Measurements from ENCODE around the gene ABCC4. TPM values are rescaled to one million over a fixed set of nuclear protein-coding genes. Genes with fewer than 3 reads are reported as not detected.

ABCC4 gene
- polyA plus RNA-seq, 1 donor from 2014 or later: 2.4 TPM

DNA sequence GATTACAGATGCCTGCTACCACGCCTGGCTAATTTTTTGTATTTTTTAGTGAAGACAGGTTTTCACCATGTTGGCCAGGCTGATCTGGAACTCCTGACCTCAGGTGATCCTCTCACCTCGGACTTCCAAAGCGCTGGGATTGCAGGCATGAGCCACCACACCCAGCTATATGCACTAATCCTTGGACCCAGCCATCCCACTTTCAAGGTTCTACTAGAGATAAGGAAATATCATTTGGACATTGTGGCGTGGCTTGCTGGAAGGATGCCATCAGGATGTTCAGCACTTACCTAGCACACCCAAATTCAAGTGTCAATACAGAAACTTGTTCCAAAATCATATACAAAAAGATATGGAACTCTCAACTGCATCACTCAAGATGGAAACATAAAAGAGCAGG lies 136.4 kb downstream of the ABCC4 start:
- Histone ChIP-seq H3K4me3 (ENCODE audit: low read length) (no peak overlapping the region), H3K4me2 (ENCODE audit: low read length) (no peak overlapping the region), H3K9ac (ENCODE audit: low read length) (no peak overlapping the region), H2AFZ (ENCODE audit: low read depth, low read length) (no peak overlapping the region), H3F3A (ENCODE audit: insufficient read depth, low read length, poor library complexity, severe bottlenecking) (no peaks in the 10 kb centered on the region), H3K9me3 (ENCODE audit: low read length) (no peaks in the 10 kb centered on the region), H3K36me3 (ENCODE audit: insufficient read depth, low read length) (no peaks in the 10 kb centered on the region), H3K27me3 (ENCODE audit: insufficient read depth, low read depth, low read length) (no peaks in the 10 kb centered on the region), H4K20me1 (ENCODE audit: insufficient read depth) (no peaks in the 10 kb centered on the region), H3K79me2 (replicated peaks; ENCODE audit: insufficient read depth, low read length) (no peaks in the 10 kb centered on the region), H3K9me2 (ENCODE audit: insufficient read depth, low read length) (no peaks in the 10 kb centered on the region), H3K27ac (ENCODE audit: low read length) (no peak overlapping the region)
- no peak for TF ChIP-seq EZH2 (IDR thresholded peaks at IDR 0.05; ENCODE audit: borderline replicate concordance, insufficient read depth, low read length, poor library complexity, severe bottlenecking)
- TF ChIP-seq, protein P1, sequence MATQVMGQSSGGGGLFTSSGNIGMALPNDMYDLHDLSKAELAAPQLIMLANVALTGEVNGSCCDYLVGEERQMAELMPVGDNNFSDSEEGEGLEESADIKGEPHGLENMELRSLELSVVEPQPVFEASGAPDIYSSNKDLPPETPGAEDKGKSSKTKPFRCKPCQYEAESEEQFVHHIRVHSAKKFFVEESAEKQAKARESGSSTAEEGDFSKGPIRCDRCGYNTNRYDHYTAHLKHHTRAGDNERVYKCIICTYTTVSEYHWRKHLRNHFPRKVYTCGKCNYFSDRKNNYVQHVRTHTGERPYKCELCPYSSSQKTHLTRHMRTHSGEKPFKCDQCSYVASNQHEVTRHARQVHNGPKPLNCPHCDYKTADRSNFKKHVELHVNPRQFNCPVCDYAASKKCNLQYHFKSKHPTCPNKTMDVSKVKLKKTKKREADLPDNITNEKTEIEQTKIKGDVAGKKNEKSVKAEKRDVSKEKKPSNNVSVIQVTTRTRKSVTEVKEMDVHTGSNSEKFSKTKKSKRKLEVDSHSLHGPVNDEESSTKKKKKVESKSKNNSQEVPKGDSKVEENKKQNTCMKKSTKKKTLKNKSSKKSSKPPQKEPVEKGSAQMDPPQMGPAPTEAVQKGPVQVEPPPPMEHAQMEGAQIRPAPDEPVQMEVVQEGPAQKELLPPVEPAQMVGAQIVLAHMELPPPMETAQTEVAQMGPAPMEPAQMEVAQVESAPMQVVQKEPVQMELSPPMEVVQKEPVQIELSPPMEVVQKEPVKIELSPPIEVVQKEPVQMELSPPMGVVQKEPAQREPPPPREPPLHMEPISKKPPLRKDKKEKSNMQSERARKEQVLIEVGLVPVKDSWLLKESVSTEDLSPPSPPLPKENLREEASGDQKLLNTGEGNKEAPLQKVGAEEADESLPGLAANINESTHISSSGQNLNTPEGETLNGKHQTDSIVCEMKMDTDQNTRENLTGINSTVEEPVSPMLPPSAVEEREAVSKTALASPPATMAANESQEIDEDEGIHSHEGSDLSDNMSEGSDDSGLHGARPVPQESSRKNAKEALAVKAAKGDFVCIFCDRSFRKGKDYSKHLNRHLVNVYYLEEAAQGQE (IDR thresholded peaks at IDR 0.05; ENCODE audit: borderline replicate concordance): no peak
- no peak for TF ChIP-seq POLR2AphosphoS5 (IDR thresholded peaks at IDR 0.05)
- TF ChIP-seq EP300 (conservative IDR thresholded peaks at IDR 0.05; ENCODE audit: poor library complexity, severe bottlenecking): no peak
- TF ChIP-seq RAD21 (conservative IDR thresholded peaks at IDR 0.05): no peak
- no peak for TF ChIP-seq MXI1 (conservative IDR thresholded peaks at IDR 0.05; ENCODE audit: poor library complexity, severe bottlenecking)
- TF ChIP-seq, protein P2, sequence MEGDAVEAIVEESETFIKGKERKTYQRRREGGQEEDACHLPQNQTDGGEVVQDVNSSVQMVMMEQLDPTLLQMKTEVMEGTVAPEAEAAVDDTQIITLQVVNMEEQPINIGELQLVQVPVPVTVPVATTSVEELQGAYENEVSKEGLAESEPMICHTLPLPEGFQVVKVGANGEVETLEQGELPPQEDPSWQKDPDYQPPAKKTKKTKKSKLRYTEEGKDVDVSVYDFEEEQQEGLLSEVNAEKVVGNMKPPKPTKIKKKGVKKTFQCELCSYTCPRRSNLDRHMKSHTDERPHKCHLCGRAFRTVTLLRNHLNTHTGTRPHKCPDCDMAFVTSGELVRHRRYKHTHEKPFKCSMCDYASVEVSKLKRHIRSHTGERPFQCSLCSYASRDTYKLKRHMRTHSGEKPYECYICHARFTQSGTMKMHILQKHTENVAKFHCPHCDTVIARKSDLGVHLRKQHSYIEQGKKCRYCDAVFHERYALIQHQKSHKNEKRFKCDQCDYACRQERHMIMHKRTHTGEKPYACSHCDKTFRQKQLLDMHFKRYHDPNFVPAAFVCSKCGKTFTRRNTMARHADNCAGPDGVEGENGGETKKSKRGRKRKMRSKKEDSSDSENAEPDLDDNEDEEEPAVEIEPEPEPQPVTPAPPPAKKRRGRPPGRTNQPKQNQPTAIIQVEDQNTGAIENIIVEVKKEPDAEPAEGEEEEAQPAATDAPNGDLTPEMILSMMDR (IDR thresholded peaks at IDR 0.05; ENCODE audit: poor library complexity, severe bottlenecking): no peak
- no peak for TF ChIP-seq TAF1 (IDR thresholded peaks at IDR 0.05; ENCODE audit: low read depth)
- no peak for TF ChIP-seq SMC3 (conservative IDR thresholded peaks at IDR 0.05; ENCODE audit: poor library complexity)

DNA sequence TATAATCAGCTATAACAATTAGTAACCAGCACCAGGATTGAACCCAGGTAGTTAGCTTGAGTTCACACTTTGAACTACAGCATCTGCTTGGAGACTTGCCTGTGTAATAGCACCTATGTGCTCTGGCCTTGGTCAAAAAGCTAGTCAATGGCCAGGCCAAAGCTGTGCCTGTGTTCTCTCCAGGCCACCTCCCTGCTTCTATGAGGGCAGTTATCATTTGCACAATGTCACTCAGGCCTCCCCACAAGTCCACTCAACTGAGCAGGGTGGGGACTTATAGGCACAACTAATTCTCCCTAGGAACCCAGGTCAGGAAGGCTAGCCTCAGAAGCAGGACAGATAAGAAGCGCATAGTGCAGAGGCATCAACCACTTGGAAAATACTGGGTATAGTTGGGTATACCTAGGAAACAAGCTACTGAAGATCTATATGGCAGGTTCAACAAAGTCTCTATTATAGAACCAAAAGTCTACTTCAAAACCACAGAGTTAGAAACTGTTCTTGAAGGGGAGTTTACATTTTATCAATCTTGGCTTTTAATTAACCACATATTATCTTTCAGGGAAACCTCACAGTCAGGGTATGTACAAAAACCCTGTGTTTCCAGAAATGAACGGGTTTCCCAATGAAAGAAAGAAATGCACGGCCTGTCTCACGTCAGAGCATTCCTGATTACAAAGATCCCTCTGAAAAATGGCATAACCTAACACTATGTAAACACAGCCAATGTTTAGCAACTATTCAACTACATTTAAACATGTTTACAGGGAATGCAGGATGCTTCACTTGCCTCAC lies 140.9 kb downstream of the ABCC4 start:
- Histone ChIP-seq H3K27me3 (ENCODE audit: insufficient read depth, low read depth, low read length) (no peaks in the 10 kb centered on the region), H3K9ac (ENCODE audit: low read length) (no peak overlapping the region), H3K79me2 (replicated peaks; ENCODE audit: insufficient read depth, low read length) (no peaks in the 10 kb centered on the region), H3K9me2 (ENCODE audit: insufficient read depth, low read length) (no peaks in the 10 kb centered on the region), H3K4me3 (ENCODE audit: low read length) (no peak overlapping the region), H3K36me3 (ENCODE audit: insufficient read depth, low read length) (no peaks in the 10 kb centered on the region), H3K9me3 (ENCODE audit: low read length) (no peaks in the 10 kb centered on the region), H3K4me2 (ENCODE audit: low read length) (no peak overlapping the region), H4K20me1 (ENCODE audit: insufficient read depth) (no peaks in the 10 kb centered on the region), H2AFZ (ENCODE audit: low read depth, low read length) (no peak overlapping the region), H3F3A (ENCODE audit: insufficient read depth, low read length, poor library complexity, severe bottlenecking) (no peaks in the 10 kb centered on the region), H3K27ac (ENCODE audit: low read length) (no peak overlapping the region)
- TF ChIP-seq, protein P1 (IDR thresholded peaks at IDR 0.05; ENCODE audit: borderline replicate concordance): no peak
- TF ChIP-seq TAF1 (IDR thresholded peaks at IDR 0.05; ENCODE audit: low read depth) (no peak), EP300 (conservative IDR thresholded peaks at IDR 0.05; ENCODE audit: poor library complexity, severe bottlenecking) (no peak), EZH2 (IDR thresholded peaks at IDR 0.05; ENCODE audit: borderline replicate concordance, insufficient read depth, low read length, poor library complexity, severe bottlenecking) (no peak), SMC3 (conservative IDR thresholded peaks at IDR 0.05; ENCODE audit: poor library complexity) (no peak), POLR2AphosphoS5 (IDR thresholded peaks at IDR 0.05) (no peak), MXI1 (conservative IDR thresholded peaks at IDR 0.05; ENCODE audit: poor library complexity, severe bottlenecking) (no peak), RAD21 (conservative IDR thresholded peaks at IDR 0.05) (no peak)
- TF ChIP-seq, protein P2 (IDR thresholded peaks at IDR 0.05; ENCODE audit: poor library complexity, severe bottlenecking): no peak

Data from neural cell (in vitro differentiated cells).